ENCODE data around the gene TMPRSS2.

TMPRSS2 gene

GRCh38 chr21:41446586-41446985 lies 61.4 kb downstream of the TMPRSS2 start:
- DNase-seq: no peak

GRCh38 chr21:41445465-41445862 lies 62.5 kb downstream of the TMPRSS2 start:
- no peak for DNase-seq

GRCh38 chr21:41444703-41445464 lies 63.1 kb downstream of the TMPRSS2 start:
- DNase-seq: no peak

- DNase-seq: no peak
Observed at GRCh38 chr21:41443562-41443961, 64.4 kb downstream of the TMPRSS2 start.

GRCh38 chr21:41442481-41443186 lies 65.3 kb downstream of the TMPRSS2 start:
- no peak for DNase-seq

GRCh38 chr21:41441546-41441945 lies 66.4 kb downstream of the TMPRSS2 start:
- no peak for DNase-seq

- DNase-seq: no peak
Observed at GRCh38 chr21:41439248-41439647, 68.7 kb downstream of the TMPRSS2 start.

GRCh38 chr21:41438425-41439113 lies 69.4 kb downstream of the TMPRSS2 start:
- DNase-seq: no peak

- no peak for DNase-seq
Observed at GRCh38 chr21:41437729-41438128, 70.2 kb downstream of the TMPRSS2 start.

- no peak for DNase-seq
Observed at GRCh38 chr21:41435706-41436105, 72.3 kb downstream of the TMPRSS2 start.

GRCh38 chr21:41433566-41433965 lies 74.4 kb downstream of the TMPRSS2 start:
- no peak for DNase-seq

GRCh38 chr21:41432562-41433460 lies 75.1 kb downstream of the TMPRSS2 start:
- DNase-seq: no peak

GRCh38 chr21:41431788-41432548 lies 76.0 kb downstream of the TMPRSS2 start:
- no peak for DNase-seq

- no peak for DNase-seq
Observed at GRCh38 chr21:41429925-41430491, 78.0 kb downstream of the TMPRSS2 start.

- DNase-seq: no peak
Observed at GRCh38 chr21:41429305-41429704, 78.7 kb downstream of the TMPRSS2 start.

GRCh38 chr21:41428847-41429246 lies 79.1 kb downstream of the TMPRSS2 start:
- no peak for DNase-seq

- no peak for DNase-seq
Observed at GRCh38 chr21:41428311-41428710, 79.6 kb downstream of the TMPRSS2 start.

GRCh38 chr21:41427556-41427955 lies 80.4 kb downstream of the TMPRSS2 start:
- DNase-seq: no peak

GRCh38 chr21:41426676-41427404 lies 81.1 kb downstream of the TMPRSS2 start:
- no peak for DNase-seq

- DNase-seq: no peak
Observed at GRCh38 chr21:41425954-41426675, 81.8 kb downstream of the TMPRSS2 start, which contains the start of gene MX1. MX1 (plus strand) TSS chr21:41426239; CDS start chr21:41432071, 5,832 bp downstream.

Measured in SHP77 (cell line).